Measurements from ENCODE around the gene POC5.
"Not testable (repeated sequence)": the region's sequence is repeated elsewhere in the genome, so short reads cannot be mapped to it uniquely, and the experiment has no call there.

The POC5 gene, protein sequence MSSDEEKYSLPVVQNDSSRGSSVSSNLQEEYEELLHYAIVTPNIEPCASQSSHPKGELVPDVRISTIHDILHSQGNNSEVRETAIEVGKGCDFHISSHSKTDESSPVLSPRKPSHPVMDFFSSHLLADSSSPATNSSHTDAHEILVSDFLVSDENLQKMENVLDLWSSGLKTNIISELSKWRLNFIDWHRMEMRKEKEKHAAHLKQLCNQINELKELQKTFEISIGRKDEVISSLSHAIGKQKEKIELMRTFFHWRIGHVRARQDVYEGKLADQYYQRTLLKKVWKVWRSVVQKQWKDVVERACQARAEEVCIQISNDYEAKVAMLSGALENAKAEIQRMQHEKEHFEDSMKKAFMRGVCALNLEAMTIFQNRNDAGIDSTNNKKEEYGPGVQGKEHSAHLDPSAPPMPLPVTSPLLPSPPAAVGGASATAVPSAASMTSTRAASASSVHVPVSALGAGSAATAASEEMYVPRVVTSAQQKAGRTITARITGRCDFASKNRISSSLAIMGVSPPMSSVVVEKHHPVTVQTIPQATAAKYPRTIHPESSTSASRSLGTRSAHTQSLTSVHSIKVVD

DNA sequence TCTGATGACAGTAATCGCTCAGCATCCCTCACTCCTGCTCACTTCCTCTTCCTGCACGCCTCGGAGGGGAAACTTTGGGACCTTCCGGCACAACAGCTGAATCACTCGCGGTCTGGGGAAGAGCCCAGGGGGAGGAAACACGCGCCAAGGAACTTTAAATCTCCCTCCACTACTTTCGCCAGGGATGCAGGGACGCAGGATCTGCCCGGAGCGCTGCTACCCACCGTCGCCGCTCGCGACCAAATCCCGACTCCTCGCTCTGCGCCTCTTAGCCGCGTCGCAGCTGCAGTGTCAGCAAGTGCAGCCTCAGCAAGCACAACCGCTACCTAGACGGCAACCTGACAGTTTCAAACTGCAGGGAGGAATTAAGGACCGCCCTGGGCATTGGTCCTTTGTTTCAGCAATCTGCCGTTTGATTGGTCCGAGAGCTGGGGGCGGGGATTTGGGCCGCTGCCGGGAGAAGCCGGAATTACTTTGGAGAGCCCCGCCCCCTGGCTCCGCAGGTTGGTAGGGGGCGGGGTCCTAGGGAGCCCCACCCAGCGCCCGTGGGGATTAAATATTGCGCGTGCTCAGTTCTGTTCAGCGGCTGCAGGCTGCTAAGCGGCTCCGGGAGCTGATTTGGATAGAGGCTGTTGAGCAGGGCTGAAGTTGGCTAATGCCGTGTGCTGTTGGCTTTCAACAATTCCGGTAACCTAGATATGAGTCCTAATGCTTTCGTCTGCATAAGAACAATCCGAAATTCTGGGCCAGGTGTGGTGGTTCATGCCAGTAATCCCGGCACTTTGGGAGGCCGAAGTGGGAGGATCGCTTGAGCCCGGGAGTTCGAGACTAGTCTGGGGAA lies at the start of gene POC5:
TSS of gene POC5 (minus strand) at position 356 of the 841 bp plus-strand sequence. CDS start 4,500 bp downstream, outside the sequence.
- peak; percentile 97 to 99 for DNase-seq

DNA sequence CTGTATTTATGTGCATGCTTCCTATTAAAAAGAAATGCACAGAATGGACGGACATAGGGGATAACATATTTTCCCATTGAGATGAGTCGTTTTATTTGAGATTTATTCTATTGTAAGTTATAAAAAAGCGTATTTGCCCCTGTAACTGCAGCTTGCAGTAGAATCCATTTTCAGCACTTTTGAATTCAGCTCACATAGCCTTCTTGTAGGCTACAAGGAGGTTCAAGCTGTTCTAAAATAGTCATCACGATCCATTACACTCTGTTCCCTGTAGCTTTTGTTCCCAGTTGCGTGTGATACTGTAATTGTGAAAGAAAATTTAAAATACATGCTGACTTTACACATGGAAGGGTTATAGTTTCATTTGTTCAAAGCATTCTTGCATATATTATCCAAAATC lies 40.9 kb upstream of the POC5 start:
- no peak for DNase-seq

DNA sequence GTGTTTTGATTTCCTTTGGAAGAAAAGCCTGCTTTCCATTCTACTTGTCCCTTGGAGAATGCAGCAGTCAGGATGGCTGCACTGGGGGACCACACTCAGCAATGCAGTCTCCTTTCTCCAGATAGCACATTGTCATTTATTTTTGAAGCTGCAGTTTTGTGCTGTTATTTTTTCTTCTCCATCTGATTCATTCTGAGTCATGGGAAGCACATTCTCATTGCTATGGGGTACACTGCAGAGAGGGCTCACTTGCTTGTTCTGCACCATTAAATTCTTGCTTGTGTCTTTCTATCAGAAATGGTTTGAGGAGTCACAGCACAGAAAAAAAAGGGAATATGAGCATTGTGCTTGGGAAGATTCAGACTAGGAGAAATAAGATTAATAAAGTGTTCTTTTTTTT lies 39.7 kb upstream of the POC5 start:
- no peak for DNase-seq

DNA sequence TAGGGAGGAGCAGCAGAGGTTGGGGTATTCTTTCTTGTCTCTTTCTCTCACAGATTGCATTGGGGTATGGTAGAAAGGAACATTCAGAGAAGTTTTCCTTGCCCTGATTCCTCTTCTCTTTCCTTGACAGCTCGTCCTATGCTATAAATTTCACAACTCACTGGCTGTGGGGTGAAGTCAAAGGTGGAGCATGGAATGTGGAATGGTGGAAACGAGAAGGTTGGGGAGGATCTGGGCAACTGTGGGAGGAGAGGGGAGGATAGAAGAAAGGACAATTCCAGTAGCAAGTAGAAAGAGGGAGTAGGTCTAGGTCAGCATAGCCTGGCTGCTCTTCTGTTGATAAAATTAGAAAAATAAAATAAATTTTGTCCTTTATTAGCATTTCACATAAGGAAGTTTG lies 39.0 kb upstream of the POC5 start:
- DNase-seq, result no peak

DNA sequence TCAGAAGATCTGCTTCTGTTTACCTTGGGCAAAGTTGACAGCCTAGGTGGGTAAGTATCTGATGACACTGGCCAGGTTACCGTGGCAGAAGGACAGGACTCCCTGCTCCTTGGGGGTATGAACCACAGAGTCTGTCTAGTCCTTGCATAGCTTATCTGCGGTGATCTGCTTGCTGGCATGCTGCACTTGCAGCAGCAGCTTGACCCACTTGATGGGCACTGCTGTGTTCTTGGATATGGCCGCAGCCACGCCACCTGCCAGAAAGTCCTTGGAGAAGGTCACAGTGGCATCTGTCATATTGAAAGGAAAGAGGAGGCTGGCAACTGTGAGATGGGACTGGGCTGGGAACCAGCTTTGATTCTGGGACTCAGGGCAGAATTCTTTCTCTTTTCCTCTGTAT lies 35.9 kb upstream of the POC5 start:
- no peak for DNase-seq

DNA sequence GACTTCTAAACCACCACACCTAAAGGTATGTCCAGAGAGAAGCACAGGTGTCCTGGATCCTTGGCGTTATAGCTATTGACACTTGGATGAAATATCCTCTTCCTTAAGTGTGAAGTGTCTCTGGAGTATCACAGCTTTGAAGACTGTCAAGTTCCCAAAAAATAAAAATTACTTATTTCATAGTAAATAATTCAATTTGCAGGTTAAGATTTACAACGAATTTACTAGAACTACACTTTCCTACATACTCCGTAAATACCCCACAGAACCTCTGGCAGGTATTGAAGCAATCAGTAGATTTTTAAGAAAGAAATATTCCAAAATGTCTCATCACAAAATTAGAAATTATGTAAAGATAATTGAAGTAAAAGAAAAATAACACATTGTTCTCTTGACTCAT lies 27.1 kb upstream of the POC5 start:
- DNase-seq, result no peak

DNA sequence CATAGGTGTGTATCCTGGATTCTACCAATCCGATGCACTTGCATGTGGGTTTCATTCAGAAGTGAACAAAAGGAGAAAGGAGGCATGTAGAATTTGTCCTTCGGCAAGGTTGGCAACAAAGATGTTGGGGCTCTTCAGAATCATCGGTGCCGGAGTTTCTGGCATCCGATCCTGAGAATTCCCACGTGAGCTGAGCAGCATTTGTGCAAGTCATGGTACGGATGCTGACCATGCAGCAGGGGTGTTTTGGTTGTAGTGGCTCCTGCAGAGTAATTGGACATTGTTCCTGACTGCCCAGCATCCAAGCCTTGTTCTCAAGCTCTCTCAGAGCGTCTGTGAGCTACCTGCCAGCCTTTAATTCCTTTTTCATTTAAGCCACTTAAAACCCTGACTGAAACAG lies 19.0 kb upstream of the POC5 start:
- no peak for DNase-seq

DNA sequence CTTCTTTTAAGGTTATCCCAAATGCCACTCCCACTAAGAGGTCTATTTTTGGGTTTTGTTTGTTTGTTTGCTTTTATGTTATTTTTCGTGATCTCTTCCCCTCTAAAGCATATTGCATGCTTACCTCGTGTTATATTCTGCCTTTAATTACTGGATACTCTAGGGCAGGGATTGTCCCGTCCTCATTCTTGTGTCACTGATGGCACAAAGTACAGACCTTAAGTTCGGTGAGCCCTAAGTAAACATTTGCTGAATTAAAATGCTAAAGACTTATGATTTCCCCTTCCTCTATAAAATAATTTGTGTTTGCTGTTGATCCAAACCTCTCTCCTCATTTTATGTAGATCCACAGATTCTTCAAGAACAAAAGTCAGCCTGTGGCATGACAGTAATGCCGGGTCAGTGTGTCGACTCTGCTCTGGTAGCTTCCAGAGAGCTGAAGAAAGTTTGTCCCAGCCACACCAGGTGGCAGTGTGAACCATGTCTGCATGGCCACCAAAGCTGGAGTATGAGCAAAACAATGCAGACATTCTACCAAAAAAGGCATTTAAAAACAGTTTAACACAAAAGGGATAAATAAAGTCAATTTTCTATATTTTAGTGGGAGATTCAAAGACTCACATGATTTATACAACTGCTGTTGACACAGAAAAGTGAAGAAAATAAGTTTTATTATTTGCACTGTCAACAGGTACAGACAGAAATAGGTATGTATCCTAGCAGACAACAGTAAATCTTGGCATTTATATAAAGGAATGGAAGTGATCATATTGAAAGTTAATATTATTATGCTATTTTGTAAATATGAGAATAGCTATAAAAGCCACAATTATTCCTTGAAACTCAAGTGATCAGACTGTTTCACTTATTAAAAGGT lies 17.9 kb upstream of the POC5 start:
- peak in 1 of 2 experiments; percentile 25 for DNase-seq

DNA sequence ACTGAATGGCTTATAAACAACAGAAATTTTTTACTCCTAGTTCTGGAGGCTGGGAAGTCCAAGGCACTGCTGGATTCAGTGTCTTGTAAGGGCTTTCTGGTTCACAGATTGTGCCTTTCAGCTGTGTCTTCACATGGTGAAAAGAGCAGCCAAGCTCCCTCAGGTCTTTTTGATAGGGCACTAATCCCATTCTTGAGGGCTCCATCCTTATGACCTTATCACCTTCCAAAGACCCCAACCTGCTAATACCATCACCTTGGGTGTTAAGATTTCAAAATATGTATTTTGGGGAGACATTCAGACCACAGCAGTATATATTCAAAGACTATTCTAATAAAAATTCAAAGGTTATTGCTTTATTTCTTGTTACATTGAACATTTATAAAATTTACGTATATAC lies 16.5 kb upstream of the POC5 start:
- DNase-seq, result no peak

DNA sequence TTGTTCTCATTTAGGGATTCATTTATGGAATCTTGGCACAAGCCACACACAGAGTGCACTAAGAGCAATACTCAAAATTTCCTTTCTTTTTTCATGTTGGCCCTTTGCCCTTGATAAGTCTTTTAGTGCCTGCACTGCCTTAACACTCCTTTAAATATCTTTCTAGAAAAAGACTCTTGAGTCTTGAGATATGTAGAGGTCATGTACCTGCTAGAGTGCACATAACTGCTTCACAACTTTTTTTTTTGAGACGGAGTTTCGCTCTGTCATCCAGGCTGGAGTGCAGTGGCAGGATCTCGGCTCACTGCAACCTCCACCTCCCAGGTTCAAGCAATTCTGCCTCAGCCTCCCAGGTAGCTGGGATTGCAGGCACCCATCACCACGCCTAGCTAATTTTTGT lies 14.3 kb upstream of the POC5 start:
- DNase-seq, result not testable (repeated sequence)

DNA sequence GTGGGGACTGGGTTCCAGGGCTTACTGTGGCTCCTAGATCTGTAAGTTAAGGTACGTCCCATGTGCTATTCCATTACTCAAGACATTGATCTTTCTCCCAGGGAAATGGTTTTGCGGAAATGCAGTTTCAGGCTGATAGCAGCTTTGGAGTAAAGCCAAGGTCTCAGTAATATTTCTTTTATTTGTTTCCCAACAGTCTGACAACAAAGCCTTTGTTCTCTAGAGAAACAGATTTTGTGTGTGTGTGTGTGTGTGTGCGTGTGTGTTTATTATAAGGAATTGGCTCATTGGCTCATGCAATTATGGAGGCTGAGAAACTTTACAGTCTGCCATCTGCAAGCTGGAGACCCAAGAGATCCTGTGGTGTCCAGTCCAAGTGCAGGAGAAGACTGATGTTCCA lies 12.1 kb upstream of the POC5 start:
- DNase-seq, result no peak

DNA sequence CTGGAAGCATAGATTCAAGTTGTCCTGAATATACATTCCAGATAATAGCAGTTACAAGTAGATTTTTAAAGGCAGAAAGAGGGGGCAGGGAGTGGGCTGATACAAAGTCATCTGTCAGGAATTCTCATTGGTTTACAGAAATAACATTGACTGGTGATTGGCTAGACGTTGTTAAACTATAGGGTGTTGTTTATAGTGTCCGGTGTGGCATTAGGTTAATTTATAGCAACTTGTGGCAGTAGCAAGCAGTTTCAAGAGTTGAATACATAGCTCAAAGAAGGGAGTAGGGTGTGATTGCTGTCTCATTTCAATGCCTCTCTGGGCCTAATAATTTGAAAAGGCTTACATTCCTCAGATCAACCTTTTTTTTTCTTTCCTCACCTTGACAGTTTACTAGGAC lies 10.7 kb upstream of the POC5 start:
- no peak for DNase-seq

DNA sequence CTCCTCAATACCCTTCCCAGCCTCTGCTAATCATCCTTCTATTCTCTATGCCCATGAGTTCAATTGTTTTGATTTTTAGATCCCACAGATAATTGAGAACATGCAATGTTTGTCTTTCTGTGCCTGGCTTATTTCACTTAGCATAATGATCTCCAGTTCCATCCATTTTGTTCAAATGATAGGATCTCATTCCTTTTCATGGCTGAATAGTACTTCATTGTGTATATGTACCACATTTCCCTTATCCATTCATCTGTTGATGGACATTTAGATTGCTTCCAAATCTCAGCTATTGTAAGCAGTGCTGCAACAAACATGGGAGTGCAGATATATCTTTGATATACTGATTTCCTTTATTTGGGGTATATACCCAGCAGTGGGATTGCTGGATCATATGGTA lies 9.0 kb upstream of the POC5 start:
- not testable (repeated sequence) for DNase-seq

DNA sequence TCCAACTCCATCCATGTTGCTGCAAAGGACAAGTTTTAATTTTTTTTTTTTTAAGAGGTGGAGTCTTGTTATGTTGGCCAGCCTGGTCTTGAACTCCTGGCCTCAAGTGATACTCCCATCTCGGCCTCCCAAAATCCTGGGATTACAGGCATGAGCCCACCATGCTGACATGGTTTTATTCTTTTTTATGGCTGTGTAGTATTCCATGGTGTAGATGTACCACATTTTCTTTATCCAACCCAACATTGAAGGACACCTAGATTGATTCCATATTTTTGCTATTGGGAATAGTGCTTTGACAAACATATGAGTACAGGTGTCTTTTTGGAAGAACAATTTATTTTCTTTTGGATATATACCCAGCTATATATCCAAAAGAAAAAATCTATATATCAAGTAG lies 6.1 kb upstream of the POC5 start:
- DNase-seq, result no peak

DNA sequence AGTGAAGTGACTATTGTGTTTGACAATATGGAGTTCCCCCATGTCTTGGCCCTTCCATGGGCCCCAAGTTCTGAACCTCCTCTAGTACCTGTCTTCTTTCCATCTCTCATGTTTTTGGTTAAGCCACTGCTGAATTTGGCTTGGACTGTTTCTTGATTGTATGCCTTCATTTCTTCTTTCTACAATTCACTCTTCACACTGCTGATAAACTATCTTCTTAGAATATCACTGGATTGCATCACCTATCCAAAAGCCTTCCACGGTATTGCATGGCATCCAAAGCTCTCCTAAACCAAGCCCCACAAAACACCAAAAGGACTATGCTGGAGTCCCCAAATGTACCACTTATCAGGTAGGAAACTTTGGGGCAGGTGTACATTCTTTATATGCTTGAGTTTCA lies 4.3 kb upstream of the POC5 start:
- no peak for DNase-seq

DNA sequence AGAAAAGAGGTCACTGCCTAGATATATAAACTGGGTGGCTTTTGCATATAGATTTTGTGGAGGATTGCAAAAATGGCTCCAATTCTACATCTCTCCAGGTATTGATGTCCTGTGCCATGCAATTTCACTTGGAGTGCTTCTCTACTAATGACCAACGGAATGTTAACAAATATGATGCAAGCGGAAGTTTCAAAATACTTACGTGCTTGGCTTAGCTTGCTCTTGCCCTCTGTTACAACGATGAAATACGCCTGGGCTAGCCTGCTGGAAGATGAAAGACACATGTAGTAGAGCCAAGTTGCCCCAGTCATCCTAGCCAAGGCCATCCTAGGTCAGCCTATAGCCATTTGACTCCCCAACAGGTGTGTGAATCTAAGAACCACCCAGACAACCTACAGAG lies 3.6 kb upstream of the POC5 start:
- DNase-seq, result no peak

DNA sequence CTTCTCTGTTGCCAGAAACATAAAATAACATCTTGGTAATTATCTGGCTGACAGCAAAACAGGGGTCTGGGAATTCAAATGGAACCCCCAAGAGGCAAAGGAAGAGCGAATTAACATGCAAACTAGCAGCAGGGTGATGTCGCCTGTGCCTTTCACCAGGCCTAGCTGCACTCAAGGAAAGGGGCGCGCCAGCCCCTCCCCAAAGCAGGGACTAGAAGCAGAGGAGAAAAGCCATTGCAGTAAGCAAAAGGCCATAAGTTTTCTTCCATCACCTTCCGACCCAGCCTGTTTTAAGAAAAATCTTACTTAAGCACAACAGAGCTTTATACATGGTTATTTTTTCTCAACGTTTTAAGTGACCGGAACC lies 539 bp downstream of the POC5 start:
- DNase-seq, result no peak

DNA sequence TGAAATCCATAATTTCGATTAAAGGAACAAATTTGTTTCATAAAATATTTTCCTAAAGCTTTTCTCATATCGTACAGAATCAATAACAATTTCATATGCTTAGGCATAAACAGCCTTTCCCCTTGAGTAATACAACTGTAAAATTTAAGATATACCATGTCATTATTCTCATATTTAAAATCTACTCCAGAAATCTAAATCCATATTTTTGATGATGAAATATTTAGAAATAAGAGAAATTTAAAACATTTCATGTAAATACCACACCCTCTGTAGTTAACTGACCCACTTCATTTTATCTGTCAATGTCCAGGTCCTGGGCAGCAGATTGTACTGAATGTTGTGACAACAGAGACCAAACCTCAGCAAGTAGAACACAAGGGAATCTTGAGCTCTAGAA lies 5.1 kb downstream of the POC5 start:
- DNase-seq, result no peak

DNA sequence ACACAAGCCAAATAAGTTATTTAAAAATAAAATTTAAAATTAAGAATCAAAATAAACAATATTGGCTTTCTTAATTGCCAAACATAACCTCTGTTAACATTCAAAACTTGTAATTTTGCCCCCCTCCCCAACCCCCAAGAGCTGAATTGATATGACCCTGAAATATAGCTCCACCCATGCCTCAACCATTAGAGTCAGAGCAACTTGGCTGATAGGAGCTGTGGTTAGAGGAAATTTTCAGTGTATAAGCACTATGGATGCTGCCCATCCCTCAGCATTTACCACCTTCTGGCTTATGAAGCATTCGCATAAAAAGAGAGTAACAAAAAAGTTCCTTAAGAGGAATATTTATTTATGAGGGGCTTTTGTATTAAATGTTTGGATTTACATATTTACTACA lies 6.1 kb downstream of the POC5 start:
- no peak for DNase-seq

DNA sequence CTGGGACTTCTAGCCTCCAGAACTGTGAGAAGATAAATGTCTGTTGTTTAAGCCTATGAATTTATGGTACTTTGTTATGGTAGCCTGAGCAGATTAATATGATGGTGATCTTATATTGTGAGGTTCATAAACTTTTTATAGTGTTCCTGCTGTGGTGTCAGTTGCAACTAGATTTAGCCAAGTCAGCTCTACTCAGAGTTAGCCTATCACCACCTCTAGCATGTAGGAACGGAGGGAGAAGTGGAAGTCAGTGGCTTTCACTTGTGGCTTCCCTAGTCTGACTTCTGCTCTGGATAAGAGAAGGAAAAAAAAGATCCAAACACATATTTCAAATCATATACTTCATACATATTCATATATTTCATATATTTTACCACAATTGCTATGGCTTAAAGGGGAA lies 6.6 kb downstream of the POC5 start:
- DNase-seq, result no peak

DNA sequence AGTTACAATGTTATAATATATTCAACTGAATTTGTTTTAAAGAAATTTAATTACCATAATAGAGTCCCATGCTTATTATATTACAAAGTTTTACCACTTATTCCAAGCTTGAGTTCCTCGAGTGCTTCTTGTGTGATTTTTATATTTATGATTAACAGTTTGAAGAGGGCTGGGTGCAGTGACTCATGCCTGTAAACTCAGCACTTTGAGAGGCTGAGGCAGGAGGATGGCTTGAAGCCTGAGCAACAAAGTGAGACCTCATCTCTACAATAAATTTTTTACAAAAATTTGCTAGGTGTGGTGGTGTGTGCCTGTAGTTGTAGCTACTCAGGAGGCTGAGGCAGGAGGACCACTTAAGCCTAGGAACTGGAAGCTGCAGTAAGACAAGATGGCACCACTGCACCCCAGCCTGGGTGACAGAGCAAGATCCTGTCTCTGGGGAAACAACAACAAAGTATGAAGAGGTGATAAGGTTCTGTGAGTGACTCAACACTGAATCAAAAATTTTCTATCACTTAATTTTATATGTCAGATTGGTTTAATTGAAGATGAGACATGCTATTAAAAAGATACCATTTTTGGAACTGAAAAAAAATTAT lies 9.2 kb downstream of the POC5 start:
- DNase-seq, result no peak

DNA sequence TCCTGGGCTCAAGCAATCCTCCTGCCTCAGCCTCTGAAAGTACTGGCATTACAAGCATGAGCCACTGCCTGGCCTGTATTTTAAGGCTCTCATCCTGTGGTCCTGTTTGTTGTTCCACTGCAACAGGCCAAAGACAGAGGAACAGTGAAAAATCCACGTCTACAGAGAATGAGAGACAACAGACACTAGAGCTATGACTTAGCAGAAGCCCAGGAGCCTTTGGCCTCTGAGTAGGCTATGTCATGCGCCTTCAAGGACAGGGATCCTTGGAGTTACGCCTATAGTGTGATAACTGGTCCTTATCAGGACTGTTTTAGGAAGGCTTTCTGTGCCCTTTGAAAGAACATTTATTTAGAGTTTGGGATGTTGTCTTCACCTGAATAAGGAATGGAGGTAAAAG lies 10.5 kb downstream of the POC5 start:
- DNase-seq, result no peak

DNA sequence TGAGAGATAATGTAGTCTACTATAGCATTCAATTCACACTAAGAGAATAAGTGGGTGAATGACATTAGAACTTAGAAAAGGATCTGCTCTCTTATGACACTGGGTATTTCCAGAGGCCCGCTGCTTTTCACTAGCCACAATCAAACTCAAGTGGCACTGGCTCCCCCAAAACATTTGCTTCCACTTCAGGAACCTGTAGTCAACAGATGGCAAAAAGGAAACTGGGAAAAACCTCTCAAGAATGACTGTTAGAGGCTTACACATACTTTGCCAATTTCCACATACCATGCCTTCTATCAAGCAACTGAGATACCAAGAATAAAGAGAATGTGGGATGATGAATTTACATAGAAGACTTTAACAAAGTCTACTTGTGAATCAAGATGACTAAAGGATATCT lies 11.2 kb downstream of the POC5 start:
- no peak for DNase-seq

Measured in SW 1271 (cell line).